NCI-H446 (cell line): ENCODE measurements around the gene STAC2.
"Not testable (repeated sequence)": the region's sequence is repeated elsewhere in the genome, so short reads cannot be mapped to it uniquely, and the experiment has no call there.

Experiments used
- DNase-seq, 2 experiments: peaks; one replicate each; lab custom pipeline; 2025; lab: John Stamatoyannopoulos, UW

The STAC2 gene

DNA sequence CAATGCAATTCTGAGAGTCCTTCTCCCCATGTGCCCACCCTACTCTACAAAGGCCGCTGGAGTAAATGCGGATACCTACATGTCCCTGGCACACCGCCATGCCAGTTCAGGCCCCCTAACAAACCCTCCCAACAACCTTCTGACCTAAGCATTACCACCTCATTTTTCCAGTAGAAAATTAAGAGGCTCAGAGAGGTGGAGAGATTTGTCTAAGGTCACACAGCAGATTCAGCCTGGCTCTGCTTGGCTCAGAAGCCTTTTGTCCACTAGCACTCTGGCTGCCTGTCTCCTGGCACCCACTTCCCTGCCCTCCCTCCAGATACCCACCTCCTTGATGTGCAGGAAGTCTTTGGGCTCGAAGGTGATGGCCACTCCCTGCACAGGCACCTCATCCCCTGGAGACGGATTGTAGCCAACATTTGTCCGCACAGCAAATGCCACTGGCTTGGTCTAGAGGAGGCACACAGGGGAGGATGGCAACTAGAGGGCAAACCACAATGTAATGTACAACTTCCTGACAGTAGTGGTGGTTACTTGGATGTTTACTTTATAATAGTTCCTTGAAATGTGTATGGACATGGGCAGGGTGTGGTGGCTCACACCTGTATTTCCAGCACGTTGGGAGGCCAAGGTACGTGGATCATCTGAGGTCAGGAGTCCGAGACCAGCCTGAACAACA is 38.5 kb downstream of the STAC2 start:
- DNase-seq, result no peak

DNA sequence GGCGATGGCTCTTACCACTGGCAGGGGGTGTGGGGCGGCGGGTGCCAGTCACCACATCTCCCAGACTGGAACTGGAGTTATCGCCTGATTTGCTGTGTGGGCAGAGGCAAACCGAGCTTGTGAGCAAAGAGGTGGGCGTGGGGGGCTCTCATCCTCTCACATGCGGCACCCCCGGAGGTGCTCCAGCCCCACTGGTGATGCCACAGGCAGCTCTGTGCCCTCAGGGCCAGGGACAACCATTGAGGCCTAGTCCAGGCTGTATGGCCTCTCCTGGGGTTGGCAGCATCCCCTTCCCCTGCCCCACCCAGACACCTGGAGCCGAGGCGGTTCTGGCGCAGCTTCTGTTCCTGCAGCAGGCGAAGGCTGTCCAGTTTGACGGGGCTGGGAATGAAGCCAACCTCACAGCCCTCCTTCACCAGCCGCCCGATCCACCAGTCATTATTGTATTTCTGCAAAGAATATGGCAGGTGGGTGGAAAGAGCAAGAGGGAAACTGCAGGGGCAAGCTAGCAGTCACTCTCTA is 39.2 kb downstream of the STAC2 start:
- peak in 1 of 2 experiments; percentile 8 for DNase-seq

DNA sequence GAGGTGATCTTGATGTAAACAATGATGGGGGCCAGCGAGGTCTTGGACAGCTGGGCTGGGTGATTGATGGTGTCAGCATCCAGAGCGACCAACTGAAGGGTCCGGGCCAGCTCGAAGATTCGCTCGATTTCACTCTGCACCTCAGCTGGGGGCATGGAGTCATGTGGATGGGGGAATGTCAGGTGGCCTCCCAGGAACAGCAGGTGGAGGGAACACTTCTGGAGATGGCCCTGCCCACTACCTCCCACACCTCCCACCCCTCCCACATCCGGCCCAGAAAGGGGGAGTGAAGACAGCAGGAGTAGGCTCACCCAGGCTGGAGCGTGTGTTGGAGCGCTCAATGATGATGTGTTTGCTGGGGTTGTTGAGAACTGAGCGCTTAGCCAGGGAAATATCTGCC is 42.0 kb downstream of the STAC2 start:
- DNase-seq, result no peak

DNA sequence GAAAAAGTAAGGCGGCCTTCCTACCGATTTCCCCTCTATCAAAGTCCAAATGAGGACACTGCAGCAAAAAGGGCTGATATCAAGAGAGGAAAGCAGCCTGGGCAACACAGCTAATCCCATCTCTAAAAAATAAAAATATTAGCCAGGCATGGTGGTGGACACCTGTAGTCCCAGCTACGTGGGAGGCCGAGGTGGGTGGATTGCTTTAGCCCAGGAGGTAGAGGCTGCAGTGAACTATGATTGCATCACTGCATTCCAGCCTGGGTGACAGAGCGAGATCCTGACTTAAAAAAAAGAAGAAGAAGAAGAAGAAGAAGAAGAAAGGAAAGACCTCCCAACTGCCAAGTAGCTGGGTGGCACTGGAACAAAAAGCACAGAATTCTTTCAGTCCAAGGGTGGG is 42.7 kb downstream of the STAC2 start:
- no peak for DNase-seq

DNA sequence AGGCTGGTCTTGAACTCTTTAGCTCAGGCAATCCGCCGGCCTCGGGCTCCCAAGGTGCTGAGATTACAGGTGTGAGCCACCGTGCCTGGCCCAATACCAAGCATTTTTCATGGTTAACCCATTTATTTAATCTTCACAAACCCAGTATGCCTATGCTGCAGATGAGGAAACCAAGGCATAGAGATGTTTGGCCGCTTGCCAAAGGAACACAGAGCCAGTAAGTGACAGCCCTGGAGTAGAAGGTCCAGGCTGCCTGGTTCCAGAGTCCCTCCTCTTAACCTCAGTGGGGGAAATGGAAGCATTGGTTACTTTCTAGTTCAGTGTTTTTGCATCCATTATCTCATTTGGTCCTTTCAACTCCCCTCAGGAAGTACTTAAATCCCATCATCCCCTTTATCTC is 44.4 kb downstream of the STAC2 start:
- DNase-seq, result no peak

DNA sequence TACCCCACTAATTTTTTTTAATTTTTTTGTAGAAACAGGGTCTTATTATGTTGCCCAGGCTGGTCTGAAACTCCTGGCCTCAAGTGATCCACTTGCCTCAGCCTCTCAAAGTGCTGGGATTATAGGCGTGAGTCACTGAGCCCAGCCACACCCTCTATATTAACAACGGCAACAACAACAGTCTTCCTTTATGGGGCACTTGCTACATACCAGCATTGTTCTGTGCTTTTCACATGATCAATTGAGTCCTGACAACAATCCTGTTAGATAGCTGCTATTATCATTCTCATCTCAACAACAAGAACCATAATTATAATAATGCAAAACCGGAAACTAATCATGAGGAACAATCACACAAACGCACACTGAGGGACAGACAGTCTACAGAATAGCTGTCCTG is 47.2 kb downstream of the STAC2 start:
- no peak for DNase-seq

DNA sequence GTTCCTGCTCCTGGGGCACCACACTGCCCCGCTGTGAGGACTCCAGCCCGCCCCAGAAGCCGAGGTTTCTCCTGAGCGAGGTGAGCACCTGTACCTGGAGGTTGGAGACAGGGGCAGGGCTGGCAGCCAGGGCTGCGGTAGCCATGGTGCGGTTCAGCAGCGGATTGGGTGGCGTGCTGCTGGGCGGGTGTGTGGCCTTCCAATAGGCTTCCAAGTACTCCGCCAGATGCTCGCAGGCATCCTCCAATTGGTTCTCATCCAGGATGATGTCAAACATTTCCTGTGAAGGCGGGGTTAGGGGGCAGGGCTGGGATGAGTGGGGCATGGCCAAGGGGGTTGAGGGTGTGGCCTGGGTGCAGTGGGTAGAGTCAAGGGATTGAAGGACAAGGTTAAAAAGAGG is 48.5 kb downstream of the STAC2 start:
- no peak for DNase-seq

DNA sequence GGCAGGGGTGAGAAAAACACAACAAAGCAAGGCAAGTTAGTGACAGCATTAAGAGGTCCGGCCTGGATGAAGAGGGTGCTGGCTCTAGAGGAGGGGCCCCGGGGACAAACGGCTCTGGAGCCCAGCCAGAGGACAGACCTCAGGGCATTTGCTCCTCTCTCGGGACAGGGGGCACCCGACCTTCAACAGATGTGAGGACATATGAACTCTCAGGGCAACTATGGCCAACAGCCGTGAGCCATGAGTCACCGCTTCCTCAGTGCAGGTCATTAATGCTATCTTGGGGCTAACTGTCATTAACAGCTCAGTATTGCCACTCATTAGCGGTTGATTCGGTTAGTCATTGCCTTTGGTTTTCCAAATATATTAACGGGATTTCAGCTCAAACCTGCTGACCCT is 50.1 kb downstream of the STAC2 start:
- DNase-seq, result no peak

DNA sequence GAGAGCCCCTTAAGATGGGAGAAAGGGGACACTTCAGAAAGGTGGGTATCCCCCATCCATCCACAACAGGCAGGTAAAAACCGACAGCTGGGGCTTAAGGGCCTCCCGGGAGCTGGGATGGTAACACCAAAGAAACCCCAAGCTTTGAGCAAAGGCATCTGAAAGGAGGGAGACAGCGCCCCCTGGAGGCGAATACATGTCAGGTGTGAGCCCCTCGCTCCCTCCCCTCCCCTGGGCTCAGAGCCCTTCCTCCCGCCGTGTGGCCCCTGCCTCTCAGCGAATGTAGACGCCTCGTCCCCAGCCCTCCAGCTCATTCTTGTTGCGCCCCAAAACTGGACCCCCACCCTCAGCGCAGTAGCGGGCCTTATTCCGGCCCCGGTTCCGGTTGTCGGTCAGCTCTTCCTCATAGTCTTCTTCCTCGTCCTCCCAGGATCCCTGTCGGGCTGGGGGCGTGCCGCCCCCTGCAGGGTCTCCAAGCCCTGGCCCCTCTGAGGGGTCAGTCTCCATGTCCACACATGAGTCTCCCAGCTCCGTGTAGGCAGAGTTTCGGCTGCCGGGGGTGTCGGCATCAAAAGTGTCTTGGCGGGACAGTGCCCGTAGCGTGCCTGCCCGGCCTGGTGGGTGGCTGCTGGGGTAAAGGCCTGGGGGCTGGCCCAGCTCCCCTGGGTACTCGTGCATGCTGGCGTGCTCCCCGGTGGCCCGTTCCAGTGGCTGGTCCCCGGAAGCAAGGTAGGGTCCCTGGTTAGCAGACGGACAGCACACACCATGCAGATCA is 50.6 kb downstream of the STAC2 start:
- peak in 1 of 2 experiments; percentile 66 for DNase-seq

DNA sequence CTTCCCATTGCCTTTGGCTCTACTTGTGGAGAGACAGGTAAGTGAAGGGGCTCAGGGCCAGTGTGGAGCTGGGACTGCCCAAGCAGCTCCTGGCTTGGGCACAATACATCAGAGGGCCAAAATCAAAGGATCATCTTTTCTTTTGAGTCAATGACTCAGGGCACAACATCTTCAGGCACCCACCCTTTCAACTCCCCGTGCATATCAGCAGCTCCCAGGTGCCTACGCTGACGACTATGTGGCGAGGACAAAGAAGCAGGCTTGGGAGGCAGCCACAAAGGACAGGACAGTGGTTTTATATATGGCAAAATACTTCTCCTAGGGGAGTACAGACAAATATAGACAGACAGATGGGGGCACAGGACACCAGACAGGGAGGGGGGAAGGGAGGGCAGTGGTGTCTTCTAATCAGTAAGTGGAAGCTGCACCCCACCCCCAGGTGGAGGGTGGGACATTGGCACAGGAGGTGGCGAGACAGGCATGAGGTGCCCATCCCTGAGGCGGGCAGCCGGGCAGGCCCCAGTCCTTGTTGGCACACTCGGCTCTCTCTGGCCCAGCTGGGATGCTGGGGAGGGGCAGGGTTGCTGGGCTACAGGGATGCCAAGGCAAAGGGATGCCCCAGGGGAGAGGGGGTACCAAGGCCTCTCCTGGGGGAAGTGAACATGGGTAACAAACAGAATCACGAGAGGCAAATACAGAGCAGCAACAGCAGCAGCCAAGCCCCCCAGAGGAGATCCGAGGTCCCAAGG is 52.0 kb downstream of the STAC2 start:
- DNase-seq, result no peak

DNA sequence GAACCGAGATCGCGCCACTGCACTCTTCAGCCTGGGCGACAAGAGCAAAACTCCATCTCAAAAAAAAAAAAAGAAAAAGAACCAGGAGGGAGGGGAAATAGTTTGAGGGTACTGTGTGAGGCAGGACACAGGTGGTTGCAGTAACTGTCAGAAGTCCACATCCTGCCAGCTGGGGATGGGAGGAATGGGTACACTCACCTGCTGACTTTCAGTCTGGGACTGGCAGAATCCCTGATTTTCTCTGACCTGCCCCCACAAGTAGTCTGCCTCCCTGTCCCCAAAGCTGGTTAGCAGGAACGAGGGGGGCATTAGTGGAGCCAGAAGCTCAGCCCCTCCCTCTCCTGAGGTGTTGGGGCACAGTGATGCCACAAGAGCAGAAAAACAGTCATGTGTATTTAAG is 52.7 kb downstream of the STAC2 start:
- DNase-seq, result no peak

DNA sequence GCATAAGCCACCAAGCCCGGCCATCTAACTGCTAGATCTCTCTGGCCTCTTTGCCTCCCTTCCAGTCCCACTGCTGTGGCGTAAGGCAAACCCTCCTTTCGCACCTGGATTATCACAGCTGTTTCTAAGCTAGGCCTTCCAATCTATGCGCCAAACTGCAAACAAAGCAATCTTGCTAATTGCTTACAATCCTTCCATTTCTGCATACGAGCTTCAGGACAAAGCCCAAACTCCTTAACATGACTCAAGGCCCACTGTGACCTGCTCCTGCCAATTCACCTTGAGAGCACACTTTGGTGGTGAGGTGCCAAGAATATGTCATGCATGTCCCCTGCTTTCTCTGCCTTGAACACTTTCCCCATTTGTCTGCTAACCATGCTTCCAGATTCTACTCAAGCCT is 53.8 kb downstream of the STAC2 start:
- DNase-seq, result no peak

DNA sequence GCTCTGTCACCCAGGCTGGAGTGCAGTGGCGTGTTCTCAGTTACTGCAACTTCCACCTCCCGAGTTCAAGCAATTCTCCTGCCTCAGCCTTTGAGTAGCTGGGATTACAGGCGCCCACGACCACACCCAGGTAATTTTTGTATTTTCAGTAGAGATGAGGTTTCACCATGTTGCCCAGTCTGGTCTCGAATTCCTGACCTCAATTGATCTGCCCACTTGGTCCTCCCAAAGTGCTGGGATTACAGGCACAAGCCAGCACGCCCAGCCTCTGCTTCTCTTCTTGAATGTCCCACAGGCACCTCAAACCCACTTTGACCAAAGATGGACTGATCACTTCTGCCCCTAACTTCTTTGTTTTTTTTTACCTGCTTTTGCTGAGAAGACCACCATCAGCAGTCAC is 55.2 kb downstream of the STAC2 start:
- no peak for DNase-seq

DNA sequence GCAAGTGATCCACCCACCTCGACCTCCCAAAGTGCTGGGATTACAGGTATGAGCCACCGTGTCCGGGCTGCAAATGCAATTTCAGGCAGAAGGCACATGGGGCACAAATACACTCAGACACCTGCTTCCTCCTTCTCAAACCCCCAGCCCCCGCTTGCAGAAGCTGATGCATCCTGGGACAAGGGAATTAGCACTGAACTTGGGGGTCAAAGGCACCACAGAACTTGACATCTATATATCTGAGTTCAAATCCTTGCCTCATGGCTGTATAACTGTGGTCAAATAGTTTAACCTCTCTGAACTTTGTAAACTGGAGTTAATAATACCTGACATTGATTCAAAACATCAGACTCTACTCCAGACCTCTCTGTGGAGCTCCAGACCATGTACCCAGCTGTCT is 55.6 kb downstream of the STAC2 start:
- DNase-seq, result no peak

DNA sequence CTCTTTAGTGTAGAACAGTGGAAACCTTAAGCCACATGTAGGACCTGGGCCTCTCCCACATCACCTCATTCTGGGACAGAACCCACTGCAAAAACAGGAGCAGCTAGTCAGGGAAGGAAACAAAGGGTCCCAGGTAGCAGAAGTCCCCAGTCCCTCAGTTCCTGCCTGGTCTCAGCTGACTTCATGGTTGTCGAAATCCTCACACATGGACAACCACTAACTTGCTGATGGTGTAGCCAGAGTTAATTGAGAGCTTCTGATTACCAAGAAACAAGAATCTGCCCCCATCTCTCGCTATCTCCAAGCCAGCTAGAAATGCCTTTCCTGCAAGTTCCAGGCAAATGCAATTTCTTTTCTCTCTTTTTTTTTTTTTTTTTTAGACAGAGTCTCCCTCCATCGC is 56.2 kb downstream of the STAC2 start:
- no peak for DNase-seq

DNA sequence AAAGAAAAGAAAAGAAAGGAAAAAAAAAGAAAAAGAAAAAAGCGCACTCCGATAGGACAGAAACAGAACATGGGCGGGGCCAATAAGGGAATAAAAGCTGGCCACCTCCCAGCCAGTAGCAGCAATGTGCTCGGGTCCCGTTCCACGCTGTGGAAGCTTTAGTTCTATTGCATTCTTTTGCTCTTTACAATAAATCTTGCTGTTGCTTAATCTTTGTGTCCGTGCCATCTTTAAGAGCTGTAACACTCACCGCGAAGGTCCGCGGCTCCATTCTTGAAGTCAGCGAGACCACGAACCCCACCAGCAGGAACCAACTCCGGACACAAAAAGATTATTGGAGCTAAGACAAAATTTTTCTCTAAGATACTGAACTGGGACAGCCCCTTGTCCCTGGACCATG is 56.6 kb downstream of the STAC2 start:
- DNase-seq, result no peak

DNA sequence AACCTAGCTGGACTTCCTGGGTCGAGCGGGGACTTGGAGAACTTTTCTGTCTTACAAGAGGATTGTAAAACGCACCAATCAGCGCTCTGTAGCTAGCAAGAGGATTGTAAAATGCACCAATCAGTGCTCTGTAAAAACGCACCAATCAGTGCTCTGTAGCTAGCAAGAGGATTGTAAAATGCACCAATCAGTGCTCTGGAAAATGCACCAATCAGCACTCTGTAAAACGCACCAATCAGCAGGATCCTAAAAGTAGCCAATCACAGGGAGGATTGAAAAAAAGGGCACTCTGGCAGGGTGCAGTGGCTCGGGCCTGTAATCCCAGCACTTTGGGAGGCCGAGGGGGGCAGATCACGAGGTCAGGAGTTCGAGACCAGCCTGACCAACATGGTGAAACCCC is 57.2 kb downstream of the STAC2 start:
- not testable (repeated sequence) for DNase-seq

DNA sequence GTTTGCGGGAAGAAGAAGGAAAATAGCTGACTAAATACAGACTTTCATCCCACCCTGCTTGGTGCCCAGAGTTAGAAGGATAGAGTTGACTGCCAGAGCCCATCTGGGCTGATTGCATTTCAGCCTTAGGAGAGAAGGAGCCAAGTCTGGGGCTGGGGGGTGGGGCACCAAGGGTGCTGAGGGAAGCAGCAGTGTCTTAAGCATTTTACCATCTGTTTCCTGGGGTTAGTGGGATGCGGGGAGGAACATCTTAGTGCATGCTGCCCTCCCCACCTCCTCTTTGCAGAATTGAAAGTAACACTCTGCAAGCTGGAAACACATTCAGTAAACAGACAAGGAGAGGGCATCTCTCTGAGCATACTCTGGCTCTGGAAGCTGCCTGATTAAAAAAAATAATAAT is 58.3 kb downstream of the STAC2 start:
- peak in 1 of 2 experiments; percentile 57 for DNase-seq

DNA sequence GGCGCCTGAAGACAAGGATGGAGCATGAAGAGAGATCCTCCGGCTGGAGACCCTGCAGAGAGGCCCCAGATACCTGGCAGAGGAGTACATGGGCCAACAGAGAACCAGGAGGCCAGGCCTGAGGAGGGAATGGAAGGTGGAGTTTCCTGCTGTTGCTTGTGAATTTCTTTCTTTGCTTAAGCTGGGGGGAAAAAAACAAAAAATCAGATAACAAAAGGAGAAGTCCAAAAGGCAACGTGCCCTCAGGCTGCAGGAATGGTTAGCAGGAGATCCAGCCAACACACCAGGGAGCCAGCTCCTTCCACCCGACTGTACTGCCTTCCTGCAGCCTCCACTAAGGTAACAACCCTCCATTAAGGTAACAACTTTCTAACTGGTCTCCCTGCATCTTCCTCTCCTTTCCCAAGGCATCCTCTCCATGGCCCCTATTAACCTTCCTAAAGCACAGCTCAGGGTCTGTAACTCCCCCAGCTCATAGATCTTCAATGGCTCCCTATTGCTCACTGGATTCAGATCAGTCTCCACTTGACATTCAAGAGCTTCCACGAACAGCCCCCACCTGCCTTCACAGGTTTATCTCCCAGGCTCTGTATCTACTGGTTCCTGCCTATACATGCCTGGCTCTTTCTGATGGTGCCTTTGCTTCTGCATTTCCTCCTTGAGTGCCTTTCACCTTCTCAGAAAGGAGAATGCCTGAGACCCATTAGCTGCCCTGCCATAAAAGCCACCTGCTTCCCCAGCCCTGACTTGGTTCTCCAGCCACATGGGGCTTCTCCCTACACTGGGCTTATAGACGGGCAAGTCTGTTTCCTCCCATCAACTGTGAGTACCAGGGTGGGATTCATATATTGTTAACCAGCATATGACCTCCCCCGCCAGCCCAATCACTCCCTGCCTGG is 59.1 kb downstream of the STAC2 start:
- DNase-seq, result no peak

DNA sequence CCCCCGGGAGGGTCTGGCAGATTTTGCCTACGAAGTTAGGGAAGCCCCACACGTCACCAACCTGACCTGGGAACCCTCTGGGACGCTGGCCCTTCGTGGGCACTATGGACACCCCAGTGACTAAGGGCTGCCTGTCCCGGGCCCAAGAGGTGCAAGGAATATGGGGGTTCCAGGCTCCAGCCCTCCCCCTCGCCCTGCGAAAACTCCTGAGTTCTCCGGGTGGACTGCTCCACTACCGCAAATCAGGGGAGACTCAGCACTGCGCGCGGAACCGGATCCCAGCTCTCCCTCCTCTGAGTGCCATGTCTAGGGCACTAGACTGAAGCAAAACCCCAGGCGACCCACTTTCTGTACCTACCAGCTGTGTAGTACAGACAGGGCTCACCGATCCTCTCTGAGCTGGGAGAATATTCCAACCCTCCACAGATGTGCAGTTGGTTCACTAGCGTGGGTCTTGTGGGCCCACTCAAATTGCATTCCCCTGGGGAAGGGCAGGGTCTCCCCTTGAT is 59.9 kb downstream of the STAC2 start, which contains the start of gene ARL5C:
ARL5C (minus strand) TSS at position 321 of the 509 bp plus-strand sequence. CDS start 401 bp downstream, outside the sequence.
- no peak for DNase-seq

DNA sequence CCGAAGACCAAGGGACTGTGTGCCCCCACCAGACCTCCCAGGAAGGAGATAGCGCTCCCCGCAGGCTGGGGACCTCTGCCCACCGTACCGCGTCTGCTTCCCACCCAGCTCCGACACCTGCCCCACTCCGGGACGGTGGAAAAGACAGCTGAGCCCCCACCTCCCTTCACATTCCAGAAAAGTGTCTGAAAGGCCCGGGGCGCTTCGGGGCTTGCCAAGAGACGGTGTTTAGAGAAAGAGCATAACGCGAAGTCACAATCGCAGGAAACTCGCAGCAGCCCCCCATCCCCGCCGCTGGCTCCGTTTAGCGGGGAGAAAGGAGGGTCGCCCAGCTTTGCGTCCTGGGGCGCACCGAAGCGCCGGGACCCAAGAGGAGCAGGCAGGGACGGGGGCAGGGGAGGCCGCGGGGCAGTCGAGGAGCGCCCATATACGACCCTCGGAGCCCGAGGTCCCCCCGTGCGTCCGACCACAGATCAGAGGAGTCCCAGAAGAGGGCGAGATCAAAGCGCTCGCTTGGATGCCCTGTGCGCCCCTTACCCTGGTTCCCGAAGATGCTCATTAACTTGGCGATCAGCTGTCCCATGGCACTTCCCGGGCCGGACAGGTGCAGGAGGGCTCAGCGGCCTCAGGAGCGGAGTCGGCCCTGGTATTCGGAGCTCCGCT is 60.4 kb downstream of the STAC2 start:
- DNase-seq, result no peak
